Fibroblast of villous mesenchyme (primary cell): ENCODE data around the gene KCNA10. TPM values are rescaled to one million over a fixed set of nuclear protein-coding genes. Genes with fewer than 3 reads are reported as not detected.
A peak's percentile ranks its signal among the peaks of the same experiment; 100 is the strongest.

Source experiments
- DNase-seq: peaks from one replicate; pipeline ENCODE4 v3.0.0-alpha.2; 2010; ENCODE audit warnings: low read depth
- H3K4me3 ChIP-seq: 2 replicates; pipeline ENCODE4 v1.5.1; 2011; ENCODE audit warnings: low read depth, mild to moderate bottlenecking, low read length
- CTCF ChIP-seq: IDR thresholded peaks from 2 replicates; pipeline ENCODE4 v1.5.1; 2012; ENCODE audit warnings: low read depth, mild to moderate bottlenecking, low read length; ENCODE audit not compliant: insufficient read depth
- total RNA-seq: library from RNA; depleted of rRNA; stranded (reverse); fragments of >200 nt; gene quantifications from 2 replicates; pipeline ENCODE4 v1.2.3, GENCODE V29; 2012

KCNA10 gene
- total RNA-seq, 1 donor, result not detected

- H3K4me3 ChIP-seq, result no peak overlapping the region
- DNase-seq, result no peak
- TF ChIP-seq CTCF, result no peak
Observed at GRCh38 chr1:110482662-110483307, 36.2 kb downstream of the KCNA10 start.

GRCh38 chr1:110481968-110482623 lies 36.9 kb downstream of the KCNA10 start:
- peak; percentile 57 for DNase-seq
- TF ChIP-seq CTCF, result no peak
- no peak overlapping the region for H3K4me3 ChIP-seq

- no peak overlapping the region for H3K4me3 ChIP-seq
- no peak for TF ChIP-seq CTCF
- no peak for DNase-seq
Observed at GRCh38 chr1:110480356-110481096, 38.4 kb downstream of the KCNA10 start.

- DNase-seq, result no peak
- no peak for TF ChIP-seq CTCF
- no peak overlapping the region for H3K4me3 ChIP-seq
Observed at GRCh38 chr1:110478886-110479285, 40.1 kb downstream of the KCNA10 start.

- TF ChIP-seq CTCF, result no peak
- no peak for DNase-seq
- no peak overlapping the region for H3K4me3 ChIP-seq
Observed at GRCh38 chr1:110477967-110478640, 40.9 kb downstream of the KCNA10 start.

GRCh38 chr1:110477445-110477957 lies 41.5 kb downstream of the KCNA10 start:
- no peak overlapping the region for H3K4me3 ChIP-seq
- peak; percentile 9 for TF ChIP-seq CTCF
- DNase-seq, result no peak
